Measurements from ENCODE around the gene ERBB2.

GRCh38 chr17:39673335-39674081 is 26.4 kb upstream of the ERBB2 start:
- TF ChIP-seq EZH2phosphoT487 (IDR thresholded peaks at IDR 0.05; ENCODE audit: insufficient read depth, low read depth) (no peak), EZH2 (IDR thresholded peaks at IDR 0.05; ENCODE audit: insufficient read depth, poor library complexity, severe bottlenecking) (no peak)

All from GM23248 (cell line).